AG09309 (cell line): Measurements from ENCODE around the gene TMEM125.

Source experiments
- DNase-seq: peaks from one replicate; pipeline ENCODE4 v3.0.0-alpha.2; 2010; ENCODE audit warnings: low read depth
- H3K4me3 ChIP-seq: 2 replicates; pipeline ENCODE4 v1.5.1; 2011; ENCODE audit warnings: mild to moderate bottlenecking, low read depth, low read length, moderate library complexity; ENCODE audit not compliant: control insufficient read depth
- TF ChIP-seq, protein P1 (sequence below): IDR thresholded peaks from 2 replicates; pipeline ENCODE4 v1.5.1; 2011; ENCODE audit warnings: mild to moderate bottlenecking, low read depth, low read length, inconsistent platforms; ENCODE audit not compliant: insufficient read depth, control insufficient read depth; ENCODE audit errors: missing control alignments

Gene TMEM125

DNA sequence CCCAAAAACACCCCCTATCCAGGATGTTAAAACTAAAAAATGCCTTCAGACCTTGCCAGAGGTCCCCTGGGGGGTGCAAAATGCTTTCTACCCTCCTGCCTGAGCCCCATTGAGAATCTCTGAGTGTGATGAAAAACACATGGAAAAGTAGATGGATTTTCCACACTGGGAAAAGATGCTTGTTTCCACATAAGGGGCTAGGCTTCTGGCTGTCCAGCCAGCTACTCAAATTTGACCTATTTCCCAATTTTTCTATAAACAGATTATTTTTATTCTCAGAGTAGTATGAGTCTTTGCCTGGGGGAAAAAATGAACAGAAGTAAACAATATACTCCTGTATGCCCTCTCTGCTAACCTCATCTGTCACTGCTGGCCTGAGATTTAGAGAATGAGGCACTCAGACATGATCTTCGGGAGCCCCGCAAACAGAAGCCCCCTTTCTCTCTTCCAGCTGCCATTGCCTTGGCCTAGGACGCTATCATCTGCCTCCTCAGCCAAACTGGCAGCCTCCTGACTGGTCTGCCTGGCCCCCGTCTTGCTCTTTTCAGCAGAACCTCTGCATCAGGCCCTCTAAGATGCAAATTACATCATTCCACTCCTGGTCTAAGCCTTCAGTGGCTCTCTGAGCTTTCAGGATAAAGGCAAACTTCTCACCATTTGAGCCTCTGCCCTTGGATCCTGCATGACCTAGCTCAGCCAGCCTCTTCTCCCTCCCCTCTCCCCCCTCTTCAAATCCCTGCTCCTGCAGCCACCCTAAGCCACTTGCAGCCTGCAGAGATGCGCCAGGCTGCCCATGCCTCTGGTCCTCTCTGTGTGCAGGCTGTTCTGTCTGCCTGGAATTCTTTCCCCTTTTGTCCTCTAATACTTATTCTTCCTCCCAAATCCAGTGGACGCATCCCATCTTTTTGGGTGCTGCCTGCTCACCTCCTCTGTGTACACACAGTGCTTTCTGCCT lies 39.7 kb upstream of the TMEM125 start:
- TF ChIP-seq, protein P1, sequence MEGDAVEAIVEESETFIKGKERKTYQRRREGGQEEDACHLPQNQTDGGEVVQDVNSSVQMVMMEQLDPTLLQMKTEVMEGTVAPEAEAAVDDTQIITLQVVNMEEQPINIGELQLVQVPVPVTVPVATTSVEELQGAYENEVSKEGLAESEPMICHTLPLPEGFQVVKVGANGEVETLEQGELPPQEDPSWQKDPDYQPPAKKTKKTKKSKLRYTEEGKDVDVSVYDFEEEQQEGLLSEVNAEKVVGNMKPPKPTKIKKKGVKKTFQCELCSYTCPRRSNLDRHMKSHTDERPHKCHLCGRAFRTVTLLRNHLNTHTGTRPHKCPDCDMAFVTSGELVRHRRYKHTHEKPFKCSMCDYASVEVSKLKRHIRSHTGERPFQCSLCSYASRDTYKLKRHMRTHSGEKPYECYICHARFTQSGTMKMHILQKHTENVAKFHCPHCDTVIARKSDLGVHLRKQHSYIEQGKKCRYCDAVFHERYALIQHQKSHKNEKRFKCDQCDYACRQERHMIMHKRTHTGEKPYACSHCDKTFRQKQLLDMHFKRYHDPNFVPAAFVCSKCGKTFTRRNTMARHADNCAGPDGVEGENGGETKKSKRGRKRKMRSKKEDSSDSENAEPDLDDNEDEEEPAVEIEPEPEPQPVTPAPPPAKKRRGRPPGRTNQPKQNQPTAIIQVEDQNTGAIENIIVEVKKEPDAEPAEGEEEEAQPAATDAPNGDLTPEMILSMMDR = no peak
- DNase-seq = no peak
- H3K4me3 ChIP-seq = no peak overlapping the region

DNA sequence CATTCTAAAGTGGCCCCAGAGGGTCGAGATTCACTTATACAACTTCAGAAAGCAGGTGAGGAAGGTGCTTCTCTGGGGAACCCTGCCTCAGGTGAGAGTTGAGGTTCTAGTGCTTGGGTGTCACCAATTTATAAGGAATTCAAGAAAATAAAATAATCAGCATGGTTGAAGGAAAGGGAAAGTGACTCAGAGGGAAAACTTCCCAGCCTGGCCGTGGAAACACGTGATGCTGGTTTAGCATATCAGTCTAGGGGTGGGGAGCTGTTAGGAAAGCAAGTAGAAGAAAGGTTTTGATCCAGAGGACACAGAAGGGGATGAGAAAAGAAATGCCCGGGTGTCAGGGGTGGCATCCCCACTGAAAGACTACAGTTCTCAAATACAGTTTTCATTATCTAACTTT lies 37.7 kb upstream of the TMEM125 start:
- peak; percentile 23 for DNase-seq
- TF ChIP-seq, protein P1 = no peak
- no peak overlapping the region for H3K4me3 ChIP-seq

DNA sequence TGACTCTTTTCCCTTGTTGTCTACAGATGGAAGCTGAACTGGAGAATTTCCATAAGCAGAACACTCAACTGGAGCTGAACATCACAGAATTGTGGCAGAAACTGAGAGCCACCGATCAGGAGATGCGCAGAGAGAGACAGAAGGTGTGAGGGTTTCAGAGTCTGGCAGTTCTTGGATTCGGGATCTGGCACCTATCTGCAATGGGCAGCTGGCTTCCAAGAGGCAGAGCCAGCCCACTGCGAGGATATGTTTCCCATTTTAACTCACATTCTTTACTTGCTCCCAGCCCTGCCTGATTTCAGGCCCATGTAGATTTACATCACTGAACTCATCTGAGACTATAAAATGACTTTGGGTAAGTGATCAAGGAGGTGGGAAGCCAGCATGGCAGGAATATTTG lies 37.3 kb upstream of the TMEM125 start:
- DNase-seq = no peak
- TF ChIP-seq, protein P1 = no peak
- H3K4me3 ChIP-seq = no peak overlapping the region

DNA sequence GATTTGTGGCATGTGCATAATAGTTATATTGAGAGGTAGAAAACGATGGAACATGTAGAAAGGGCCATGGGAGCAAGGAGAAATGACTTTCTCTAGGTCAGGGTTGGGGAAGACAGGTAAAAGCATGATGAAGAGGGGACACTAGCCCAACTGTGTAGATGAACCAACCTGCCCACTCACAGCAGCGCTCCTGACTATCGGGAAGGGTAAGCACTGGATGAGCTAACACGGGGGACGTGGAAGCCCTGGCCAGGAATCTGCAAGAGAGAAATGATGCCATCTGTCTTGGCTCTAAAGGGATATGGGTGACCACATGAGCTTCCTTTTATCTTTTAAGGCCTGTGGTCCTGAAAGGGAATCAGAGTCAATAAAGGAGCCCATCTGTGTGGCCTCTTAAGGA lies 36.2 kb upstream of the TMEM125 start:
- TF ChIP-seq, protein P1 = no peak
- DNase-seq = no peak
- H3K4me3 ChIP-seq = no peak overlapping the region

DNA sequence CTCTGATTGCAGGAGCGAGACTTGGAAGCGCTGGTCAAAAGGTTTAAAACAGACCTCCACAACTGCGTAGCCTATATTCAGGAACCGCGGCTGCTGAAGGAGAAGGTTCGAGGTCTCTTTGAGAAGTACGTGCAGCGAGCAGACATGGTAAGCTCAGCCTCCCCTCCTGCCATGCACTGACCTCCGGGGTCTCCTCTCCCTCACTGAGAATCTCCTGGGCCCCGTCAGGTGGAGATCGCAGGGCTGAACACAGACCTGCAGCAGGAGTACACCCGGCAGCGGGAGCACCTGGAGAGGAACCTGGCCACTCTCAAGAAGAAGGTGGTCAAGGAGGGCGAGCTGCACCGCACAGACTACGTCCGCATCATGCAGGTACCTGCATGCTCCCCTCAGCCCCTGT lies 35.5 kb upstream of the TMEM125 start:
- no peak overlapping the region for H3K4me3 ChIP-seq
- TF ChIP-seq, protein P1 = no peak
- DNase-seq = no peak

DNA sequence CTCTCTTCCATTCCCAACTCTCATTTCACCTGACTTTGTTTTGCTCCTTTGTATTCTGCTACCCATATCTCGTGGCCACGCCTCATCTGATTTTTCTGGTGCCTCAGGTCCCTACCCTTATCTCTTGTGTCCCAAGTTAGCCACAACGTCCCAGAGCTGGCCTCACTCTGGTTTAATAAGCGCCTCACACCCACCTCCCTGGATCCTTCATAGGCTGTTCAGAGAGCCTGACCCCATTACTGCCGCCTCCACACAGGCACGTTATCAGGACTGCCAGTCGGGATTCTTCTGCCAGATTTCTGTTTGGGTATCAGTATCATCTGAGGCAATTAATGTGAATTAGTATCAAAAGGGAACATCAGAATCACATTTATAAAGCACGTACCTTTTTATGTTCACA lies 34.7 kb upstream of the TMEM125 start:
- no peak overlapping the region for H3K4me3 ChIP-seq
- TF ChIP-seq, protein P1 = no peak
- no peak for DNase-seq
